Motor neuron (in vitro differentiated cells): ENCODE measurements around the gene ZNF700. TPM values are rescaled to one million over a fixed set of nuclear protein-coding genes. Genes with fewer than 3 reads are reported as not detected.
"Not testable (repeated sequence)": the region's sequence is repeated elsewhere in the genome, so short reads cannot be mapped to it uniquely, and the experiment has no call there.

ENCODE experiments used
- ATAC-seq, 8 experiments: fragments of 200-7000 bp; cut with Tn5 transposase; replicated peaks in 6 of 8; 2 replicates each; pipeline ENCODE4 v1.8.0; 2021; ENCODE audit warnings: mild to moderate bottlenecking in 8 of 8, moderate library complexity in 8 of 8
- H3K27ac ChIP-seq, 2 donors: fragments of 250-450 bp; sonication (Bioruptor Pico); 2 replicates each; pipeline ENCODE4 v1.9.0; 2021; ENCODE audit warnings: antibody characterized with exemption in 2 of 2, mild to moderate bottlenecking in 2 of 2, moderate library complexity in 1 of 2
- H3K4me1 ChIP-seq, 2 donors: fragments of 250-450 bp; sonication (Bioruptor Pico); replicated peaks in 1 of 2; 2 replicates each; pipeline ENCODE4 v1.6.1; 2021; ENCODE audit warnings: antibody characterized with exemption in 2 of 2, mild to moderate bottlenecking in 2 of 2, moderate library complexity in 1 of 2
- H3K4me3 ChIP-seq, 5 donors: fragments of 250-450 bp; sonication (Bioruptor Pico); 2 replicates each; pipeline ENCODE4 v1.9.0; 2021; ENCODE audit warnings: antibody characterized with exemption in 5 of 5, mild to moderate bottlenecking in 5 of 5, moderate library complexity in 4 of 5
- WGBS, 10 experiments: fragments of 450-650 bp; shearing (Covaris generic); methylation state at CpG; one replicate each; pipeline ENCODE4 v1.0.0; 2022; 5-methylcytosine and 5-hydroxymethylcytosine counted together
- in situ Hi-C, 9 experiments: fragments of 400-800 bp; cut with MboI; loops; one replicate each; pipeline ENCODE4 v1.15.0; 2021; ENCODE audit warnings: low sequenced_read_pairs in 9 of 9, low pct_unique_long_range_greater_than_20kb in 2 of 9; ENCODE audit not compliant: unreplicated experiment in 9 of 9
- total RNA-seq, 8 experiments: library from RNA; unstranded; fragments of 300-600 nt; gene quantifications; 2 replicates each; pipeline versions ENCODE4 v1.2.3 to v1.2.4, GENCODE V29; 2022

Gene ZNF700
- total RNA-seq, 8 experiments from 2014 or later: 4.3 to 22.7 (median 15.2) TPM

DNA sequence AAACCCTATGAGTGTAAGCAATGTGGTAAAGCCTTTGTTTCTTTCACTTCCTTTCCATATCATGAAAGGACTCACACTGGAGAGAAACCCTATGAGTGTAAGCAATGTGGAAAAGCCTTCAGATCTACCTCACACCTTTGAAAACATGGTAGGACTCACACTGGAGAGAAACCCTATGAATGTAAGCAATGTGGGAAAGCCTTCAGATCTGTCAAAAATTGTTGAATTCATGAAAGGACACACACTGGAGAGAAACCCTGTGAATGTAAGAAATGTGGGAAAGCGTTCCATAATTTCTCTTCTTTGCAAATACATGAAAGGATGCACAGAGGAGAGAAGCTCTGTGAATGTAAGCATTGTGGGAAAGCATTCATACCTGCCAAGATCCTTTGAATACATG lies 13.0 kb upstream of the ZNF700 start:
- ATAC-seq, H3K27ac ChIP-seq, H3K4me3 ChIP-seq, in situ Hi-C loops, H3K4me1 ChIP-seq: not testable (repeated sequence)
- 50 to 89% (median 61%) methylated on average over 1 of the region's 1 CpG; no CpG with 5 or more reads in 6 of the 10 experiments for WGBS, 10 experiments

DNA sequence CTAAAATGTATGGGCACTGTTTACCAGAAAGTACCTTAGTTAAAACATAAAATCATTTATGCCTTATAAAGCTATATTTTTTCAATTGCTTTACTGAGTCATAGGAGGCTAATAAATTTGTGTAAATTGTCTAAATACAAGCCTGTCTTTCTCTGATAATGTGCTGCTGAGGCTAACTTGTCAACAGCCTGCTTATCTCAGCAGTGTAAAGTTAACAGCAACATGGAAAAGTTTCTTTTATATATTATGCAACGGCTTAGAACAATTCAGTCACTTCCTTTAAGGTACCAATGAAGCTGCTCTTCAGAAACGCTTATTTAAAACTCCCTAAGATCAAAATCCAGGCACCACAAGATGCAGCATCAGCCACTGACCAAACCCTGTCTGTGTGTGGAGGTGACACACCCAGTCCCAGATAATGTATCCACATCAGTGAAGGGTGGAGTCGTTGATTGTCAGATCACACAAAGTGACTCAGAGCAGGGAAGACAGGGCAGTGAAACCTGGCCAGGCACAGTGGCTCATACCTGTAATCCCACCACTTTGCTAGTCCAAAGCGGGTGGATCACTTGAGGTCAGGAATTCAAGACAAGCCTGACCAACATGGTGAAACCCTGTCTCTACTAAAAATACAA lies 10.4 kb upstream of the ZNF700 start:
- H3K27ac ChIP-seq, in situ Hi-C loops, H3K4me1 ChIP-seq, H3K4me3 ChIP-seq: not testable (repeated sequence)
- peak in 2 of 8 experiments; percentile 46 to 60 for ATAC-seq
- WGBS, 10 experiments: 67 to 100% (median 87%) methylated on average over 1 to 2 of the region's 4 CpGs; no CpG with 5 or more reads in 2 of the 10 experiments

DNA sequence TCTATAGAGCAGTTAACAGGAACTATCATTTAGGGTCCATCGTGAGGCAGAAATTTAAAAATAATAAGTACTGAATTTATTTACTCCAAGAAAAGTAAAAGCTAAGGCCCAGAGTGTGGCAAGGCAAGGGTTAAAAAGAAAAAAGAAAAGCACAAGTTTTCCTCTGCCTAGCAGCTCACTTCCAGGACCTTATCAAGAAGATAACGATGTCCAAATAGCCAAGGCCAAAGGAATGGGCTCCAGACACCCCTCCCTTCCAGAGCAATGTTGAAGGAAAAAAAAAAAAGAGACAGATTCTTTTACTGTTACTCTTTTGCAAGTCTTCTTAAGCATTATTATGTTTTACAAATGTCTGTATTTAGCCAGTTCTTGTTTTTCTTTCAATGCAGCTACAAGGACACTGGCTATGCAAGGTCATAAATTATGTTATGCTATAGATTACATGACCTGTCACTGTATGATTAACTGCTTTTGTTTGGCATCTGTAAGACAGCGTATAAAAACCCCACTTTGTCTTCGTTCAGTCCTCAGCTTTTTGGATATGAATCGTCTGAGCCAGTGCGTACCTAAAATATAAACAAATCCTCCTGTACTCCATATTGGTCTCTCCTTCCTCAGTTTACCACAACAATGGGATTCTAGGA lies 2.9 kb upstream of the ZNF700 start:
- no peak overlapping the region for H3K4me3 ChIP-seq
- no peak for ATAC-seq
- in situ Hi-C loops: no loop called here
- no peak overlapping the region for H3K27ac ChIP-seq
- peaks cover 0 to 14% of the 10 kb centered on the region in 2 donors for H3K4me1 ChIP-seq
- WGBS, 10 experiments: 25 to 71% (median 55%) methylated on average over 3 to 6 of the region's 6 CpGs

DNA sequence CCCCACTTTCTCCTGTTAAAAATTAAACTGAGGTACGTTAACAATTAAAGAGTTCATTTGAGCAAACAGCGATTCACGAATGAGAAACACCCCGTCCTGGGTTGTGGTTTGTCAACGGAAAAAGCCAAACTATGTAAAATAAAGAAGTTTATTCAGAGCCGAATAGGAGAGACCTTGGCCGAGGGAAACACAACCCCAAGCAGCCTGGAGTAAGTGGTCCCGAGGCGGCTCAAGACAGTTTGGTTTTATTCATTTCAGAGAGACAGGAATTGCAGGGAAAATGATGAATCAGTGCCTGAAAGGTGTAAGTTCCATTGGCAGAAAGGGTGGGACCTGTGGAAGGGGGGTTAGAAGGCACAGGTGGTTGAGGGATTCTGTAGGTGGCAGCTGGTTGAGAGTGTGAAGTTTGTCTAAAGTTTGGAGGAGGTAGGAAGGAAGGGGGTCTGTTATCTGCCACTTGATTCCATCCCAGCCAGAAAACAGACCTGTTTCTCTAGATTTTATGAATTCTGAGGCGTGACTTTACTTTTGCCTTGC lies 812 bp downstream of the ZNF700 start:
- ATAC-seq, in situ Hi-C loops: not testable (repeated sequence)
- H3K4me1 ChIP-seq: peaks cover 0 to 14% of the 10 kb centered on the region in 2 donors
- H3K27ac ChIP-seq: peak overlapping the region; percentile 90 to 95
- 0 to 86% (median 6%) methylated on average over 1 to 10 of the region's 10 CpGs; no CpG with 5 or more reads in 1 of the 10 experiments for WGBS, 10 experiments
- H3K4me3 ChIP-seq: peak overlapping the region; percentile 64 to 88 (median 83)

DNA sequence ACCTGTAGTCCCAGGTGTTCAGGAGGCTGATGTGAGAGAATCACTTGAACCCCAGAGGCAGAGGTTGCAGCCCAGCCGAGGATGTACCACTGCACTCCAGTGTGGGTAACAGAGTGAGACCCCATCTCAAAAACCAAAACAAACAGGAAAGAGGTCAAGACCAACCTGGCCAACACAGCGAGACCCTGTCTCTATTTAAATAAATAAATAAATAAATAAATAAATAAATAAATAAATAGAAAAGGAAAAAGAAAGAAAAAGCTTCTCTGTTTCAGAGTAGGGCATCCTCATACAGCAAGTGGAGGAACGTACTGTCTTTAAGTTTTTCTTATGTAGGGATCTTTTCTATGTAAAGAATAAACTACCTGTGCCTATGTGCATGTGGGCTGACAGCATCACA lies 2.3 kb downstream of the ZNF700 start:
- in situ Hi-C loops: no loop called here
- H3K4me1 ChIP-seq: peaks cover 0 to 9% of the 10 kb centered on the region in 2 donors
- ATAC-seq: no peak
- H3K27ac ChIP-seq: no peak overlapping the region
- no peak overlapping the region for H3K4me3 ChIP-seq
- 92 to 100% (median 96%) methylated on average over 1 to 3 of the region's 3 CpGs for whole genome bisulfite sequencing, 10 experiments

DNA sequence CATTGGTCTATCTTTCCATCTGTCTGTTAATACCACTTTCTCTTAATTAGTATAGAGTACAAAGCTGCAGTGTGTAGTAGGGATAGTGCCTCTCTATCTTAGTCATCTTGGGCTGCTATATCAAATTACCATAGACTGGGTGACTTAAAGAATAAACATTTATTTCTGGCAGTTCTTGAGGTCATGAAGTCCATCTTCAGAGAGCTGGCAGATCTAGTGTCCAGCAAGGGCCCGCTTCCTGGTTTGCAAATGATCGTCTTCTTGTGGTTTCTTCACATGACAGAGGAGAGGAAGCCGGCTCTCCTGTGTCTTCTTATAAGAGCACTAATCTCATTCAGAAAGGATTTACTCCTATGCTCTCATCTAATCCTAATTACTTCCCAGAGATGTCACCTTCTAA lies 6.1 kb downstream of the ZNF700 start:
- in situ Hi-C loops: no loop called here

DNA sequence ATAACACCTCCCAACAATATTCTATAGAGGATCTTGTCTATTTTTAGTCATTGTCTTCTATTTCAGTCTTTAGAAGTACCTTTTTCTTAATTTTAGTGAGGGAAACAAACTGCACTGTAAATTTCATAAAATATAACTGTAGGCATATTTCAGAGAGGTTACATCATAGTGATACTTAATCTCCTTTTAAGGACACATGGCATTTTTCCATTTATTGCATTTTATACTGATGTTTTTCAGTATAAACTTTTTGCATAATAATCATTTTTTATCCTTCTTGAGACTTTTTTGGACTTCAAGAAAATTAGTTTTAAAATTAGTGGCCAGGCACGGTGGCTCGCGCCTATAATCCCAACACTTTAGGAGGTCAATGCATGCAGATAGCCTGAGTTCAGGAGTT lies 6.6 kb downstream of the ZNF700 start:
- WGBS, 10 experiments: 73 to 100% (median 92%) methylated on average over 3 of the region's 3 CpGs; no CpG with 5 or more reads in 3 of the 10 experiments
- H3K27ac ChIP-seq: no peak overlapping the region
- ATAC-seq: no peak
- no peaks in the 10 kb centered on the region for H3K4me1 ChIP-seq
- H3K4me3 ChIP-seq: no peak overlapping the region
- in situ Hi-C loops: no loop called here

More for the DNA sequence above, 6.1 kb downstream of the ZNF700 start:
- Histone ChIP-seq H3K27ac (no peak overlapping the region), H3K4me1 (peaks cover 0 to 3% of the 10 kb centered on the region in 2 donors), H3K4me3 (no peak overlapping the region)
- ATAC-seq: peak in 1 of 8 experiments; percentile 45
- WGBS, 10 experiments: 80 to 100% (median 100%) methylated on average over 1 to 3 of the region's 3 CpGs; no CpG with 5 or more reads in 3 of the 10 experiments

DNA sequence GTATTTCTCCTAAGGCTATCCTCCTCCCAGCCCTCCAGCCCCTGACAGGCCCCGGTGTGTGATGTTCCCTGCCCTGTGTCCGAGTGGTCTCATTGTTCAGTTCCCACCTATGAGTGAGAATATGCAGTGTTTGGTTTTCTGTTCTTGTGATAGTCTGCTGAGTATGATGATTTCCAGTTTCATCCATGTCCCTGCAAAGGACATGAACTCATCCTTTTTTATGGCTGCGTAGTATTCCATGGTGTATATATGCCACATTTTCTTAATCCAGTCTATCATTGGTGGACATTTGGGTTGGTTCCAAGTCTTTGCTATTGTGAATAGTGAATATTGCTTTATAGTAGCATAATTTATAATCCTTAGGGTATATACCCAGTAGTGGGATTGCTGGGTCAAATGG lies 10.9 kb downstream of the ZNF700 start:
- WGBS, 10 experiments: 89 to 100% (median 100%) methylated on average over 1 to 2 of the region's 3 CpGs; no CpG with 5 or more reads in 3 of the 10 experiments
- in situ Hi-C loops, H3K27ac ChIP-seq, ATAC-seq, H3K4me3 ChIP-seq, H3K4me1 ChIP-seq: not testable (repeated sequence)

DNA sequence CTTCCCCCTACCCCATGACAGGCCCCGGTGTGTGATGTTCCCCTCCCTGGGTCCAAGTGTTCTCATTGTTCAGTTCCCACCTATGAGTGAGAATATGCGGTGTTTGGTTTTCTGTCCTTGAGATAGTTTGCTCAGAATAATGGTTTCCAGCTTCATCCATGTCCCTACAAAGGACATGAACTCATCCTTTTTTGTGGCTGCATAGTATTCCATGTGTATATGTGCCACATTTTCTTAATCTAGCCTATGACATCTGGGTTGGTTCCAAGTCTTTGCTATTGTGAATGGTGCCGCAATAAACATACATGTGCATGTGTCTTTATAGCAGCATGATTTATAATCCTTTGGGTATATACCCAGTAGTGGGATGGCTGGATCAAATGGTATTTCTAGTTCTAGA lies 13.5 kb downstream of the ZNF700 start:
- H3K4me3 ChIP-seq, in situ Hi-C loops, H3K27ac ChIP-seq, H3K4me1 ChIP-seq, ATAC-seq: not testable (repeated sequence)
- no CpG with 5 or more reads among the region's 3 CpGs for WGBS, 10 experiments

DNA sequence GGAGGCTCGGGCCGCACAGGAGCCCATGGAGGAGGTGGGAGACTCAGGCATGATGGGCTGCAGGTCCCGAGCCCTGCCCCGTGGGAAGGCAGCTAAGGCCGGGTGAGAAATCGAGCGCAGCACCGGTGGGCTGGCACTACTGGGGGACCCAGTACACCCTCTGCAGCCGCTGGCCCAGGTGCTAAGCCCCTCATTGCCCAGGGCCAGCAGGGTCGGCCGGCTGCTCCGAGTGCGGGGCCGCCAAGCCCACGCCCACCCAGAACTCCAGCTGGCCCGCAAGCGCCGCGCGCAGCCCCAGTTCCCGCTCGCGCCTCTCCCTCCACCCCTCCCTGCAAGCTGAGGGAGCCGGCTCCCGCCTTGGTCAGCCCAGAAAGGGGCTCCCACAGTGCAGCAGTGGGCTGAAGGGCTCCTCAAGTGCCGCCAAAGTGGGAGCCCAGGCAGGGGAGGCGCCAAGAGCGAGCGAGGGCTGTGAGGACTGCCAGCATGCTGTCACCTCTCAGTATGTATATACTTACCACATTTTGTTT lies 16.5 kb downstream of the ZNF700 start:
- ATAC-seq, in situ Hi-C loops, H3K4me1 ChIP-seq, H3K4me3 ChIP-seq, H3K27ac ChIP-seq: not testable (repeated sequence)
- WGBS, 10 experiments: 100% methylated on average over 1 of the region's 29 CpGs; no CpG with 5 or more reads in 9 of the 10 experiments

DNA sequence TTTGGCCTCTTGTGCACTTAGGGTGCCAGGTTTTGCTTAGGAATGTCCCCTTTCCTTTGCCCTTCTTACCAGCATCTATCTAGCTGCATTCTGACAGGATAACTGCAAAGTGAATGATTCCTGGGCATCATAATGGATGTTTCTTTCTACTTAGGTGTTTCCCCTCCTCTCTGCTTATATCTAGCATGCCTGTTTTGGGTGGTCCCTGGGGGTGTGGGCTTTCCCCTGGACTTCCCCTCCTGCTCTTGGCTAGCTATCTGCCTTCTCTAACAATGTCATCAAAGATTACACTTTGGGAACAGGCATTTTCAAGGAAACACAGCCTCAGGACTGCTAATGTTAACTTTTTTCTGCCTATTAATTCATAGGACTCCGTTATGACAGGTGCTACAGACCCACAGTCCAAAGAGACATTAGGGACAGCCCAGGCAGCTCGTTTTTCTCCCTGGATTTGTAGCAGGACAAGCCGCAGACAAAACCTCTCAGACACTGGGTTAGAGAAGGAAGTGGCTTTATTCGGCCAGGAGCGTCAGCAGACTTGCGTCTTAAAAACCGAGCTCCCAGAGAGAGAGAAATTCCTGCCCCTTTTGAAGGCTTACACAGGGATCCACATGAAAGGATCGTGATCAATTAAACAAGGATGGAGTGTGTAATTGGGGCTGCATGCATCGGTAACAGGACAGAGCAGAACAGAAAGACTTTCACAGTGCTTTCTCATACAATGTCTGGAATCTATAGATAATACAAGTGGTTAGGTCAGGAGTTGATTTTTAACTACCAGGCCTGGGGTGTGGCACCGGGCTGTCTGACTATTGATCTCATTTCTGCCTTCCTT lies 17.3 kb downstream of the ZNF700 start:
- no peak for ATAC-seq
- in situ Hi-C loops: no loop called here
- WGBS, 10 experiments: 78 to 100% (median 100%) methylated on average over 1 to 10 of the region's 10 CpGs; no CpG with 5 or more reads in 1 of the 10 experiments

DNA sequence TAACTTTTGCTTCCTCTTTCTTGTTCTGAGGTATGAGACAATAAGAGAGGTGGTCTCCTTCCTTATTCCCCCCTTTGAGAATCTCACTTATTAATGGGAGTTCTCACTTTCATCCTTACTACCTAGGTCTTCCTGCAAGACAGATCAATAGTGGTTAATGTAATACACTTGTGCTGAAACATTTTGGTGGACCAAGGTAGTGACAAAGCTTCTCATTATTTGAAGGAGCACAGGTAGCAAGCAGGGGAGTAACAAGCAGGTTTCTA lies 17.9 kb downstream of the ZNF700 start:
- in situ Hi-C loops: no loop called here
- no peak overlapping the region for H3K27ac ChIP-seq
- H3K4me1 ChIP-seq: no peaks in the 10 kb centered on the region
- ATAC-seq: no peak
- H3K4me3 ChIP-seq: no peak overlapping the region

More for the DNA sequence above, 17.3 kb downstream of the ZNF700 start:
- Histone ChIP-seq H3K27ac (no peak overlapping the region), H3K4me3 (no peak overlapping the region), H3K4me1 (no peaks in the 10 kb centered on the region)

DNA sequence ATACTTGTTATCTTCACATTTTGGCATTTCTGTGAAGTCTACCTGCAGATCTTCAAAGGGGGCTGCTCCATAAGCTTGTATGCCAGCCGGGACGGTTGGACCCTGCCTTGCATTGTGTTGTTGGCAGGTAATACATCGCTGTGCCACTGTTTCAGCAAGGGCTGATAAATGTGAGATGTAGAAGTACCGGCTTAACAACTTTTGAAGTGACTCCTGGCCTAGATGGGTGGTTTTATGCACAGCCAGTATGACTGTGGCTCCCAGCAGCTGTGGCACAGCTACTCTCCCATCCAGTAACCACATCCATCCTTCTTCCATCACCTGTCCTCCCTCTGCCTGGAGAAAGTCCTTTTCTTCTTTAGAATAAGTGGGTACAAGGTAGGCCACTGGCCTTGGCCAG lies 19.7 kb downstream of the ZNF700 start:
- H3K27ac ChIP-seq: no peak overlapping the region
- no peak for ATAC-seq
- H3K4me3 ChIP-seq: no peak overlapping the region
- WGBS, 10 experiments: 80 to 100% (median 93%) methylated on average over 1 to 4 of the region's 4 CpGs; no CpG with 5 or more reads in 7 of the 10 experiments
- no peaks in the 10 kb centered on the region for H3K4me1 ChIP-seq
- in situ Hi-C loops: no loop called here
